HG02588 (cell line): ENCODE data around the gene SMARCA2.

ENCODE experiments used
- ATAC-seq: cut with Tn5 transposase; IDR thresholded peaks from one replicate; pipeline ENCODE4 v1.9.1; 2021; ENCODE audit warnings: mild to moderate bottlenecking, moderate library complexity; ENCODE audit not compliant: unreplicated experiment

Gene SMARCA2

GRCh38 chr9:2086971-2087370 lies 71.8 kb downstream of the SMARCA2 start:
- peak; percentile 58 for ATAC-seq

GRCh38 chr9:2087500-2088313 lies 72.6 kb downstream of the SMARCA2 start:
- peak; percentile 76 for ATAC-seq

- no peak for ATAC-seq
These were observed 78.9 kb downstream of the SMARCA2 start for GRCh38 chr9:2093920-2094597.

GRCh38 chr9:2096376-2096970 lies 81.3 kb downstream of the SMARCA2 start:
- ATAC-seq: no peak

- no peak for ATAC-seq
These were observed 91.5 kb downstream of the SMARCA2 start for GRCh38 chr9:2106666-2107065.

GRCh38 chr9:2107906-2108451 lies 92.8 kb downstream of the SMARCA2 start:
- ATAC-seq: no peak

- no peak for ATAC-seq
These were observed 94.0 kb downstream of the SMARCA2 start for GRCh38 chr9:2109069-2109650.

- ATAC-seq: no peak
These were observed 94.9 kb downstream of the SMARCA2 start for GRCh38 chr9:2110036-2110435.

GRCh38 chr9:2116073-2116472 lies 100.9 kb downstream of the SMARCA2 start:
- ATAC-seq: no peak

- ATAC-seq: no peak
These were observed 102.4 kb downstream of the SMARCA2 start for GRCh38 chr9:2117527-2117926.

GRCh38 chr9:2119566-2119965 lies 104.4 kb downstream of the SMARCA2 start:
- no peak for ATAC-seq

- ATAC-seq: no peak
These were observed 106.0 kb downstream of the SMARCA2 start for GRCh38 chr9:2120926-2121689.

- ATAC-seq: no peak
These were observed 107.2 kb downstream of the SMARCA2 start for GRCh38 chr9:2122299-2122698.

- no peak for ATAC-seq
These were observed 110.8 kb downstream of the SMARCA2 start for GRCh38 chr9:2125906-2126305.

- no peak for ATAC-seq
These were observed 111.2 kb downstream of the SMARCA2 start for GRCh38 chr9:2126331-2126803.

GRCh38 chr9:2127486-2127885 lies 112.3 kb downstream of the SMARCA2 start:
- ATAC-seq: no peak

- ATAC-seq: no peak
These were observed 113.0 kb downstream of the SMARCA2 start for GRCh38 chr9:2128141-2128540.

GRCh38 chr9:2128618-2129017 lies 113.5 kb downstream of the SMARCA2 start:
- no peak for ATAC-seq

GRCh38 chr9:2130941-2131340 lies 115.8 kb downstream of the SMARCA2 start:
- ATAC-seq: no peak

GRCh38 chr9:2132484-2133082 lies 117.4 kb downstream of the SMARCA2 start:
- no peak for ATAC-seq
